HFF-Myc (cell line): ENCODE measurements around the gene ZC3H7B.
A peak's percentile ranks its signal among the peaks of the same experiment; 100 is the strongest.
"Not testable (repeated sequence)": the region's sequence is repeated elsewhere in the genome, so short reads cannot be mapped to it uniquely, and the experiment has no call there.

ENCODE experiments used
- DNase-seq: peaks from one replicate; pipeline ENCODE4 v3.0.0-alpha.2; 2011; ENCODE audit warnings: low read depth; ENCODE audit errors: extremely low read depth
- H3K4me3 ChIP-seq: replicated peaks from 2 replicates; pipeline ENCODE4 v1.5.1; 2011; ENCODE audit warnings: low read depth, mild to moderate bottlenecking, control low read depth, low read length
- TF ChIP-seq, protein P1 (sequence below): IDR thresholded peaks from 2 replicates; pipeline ENCODE4 v1.5.1; 2012; ENCODE audit warnings: mild to moderate bottlenecking, low read depth, low read length, control low read depth; ENCODE audit errors: missing control alignments

The ZC3H7B gene, protein sequence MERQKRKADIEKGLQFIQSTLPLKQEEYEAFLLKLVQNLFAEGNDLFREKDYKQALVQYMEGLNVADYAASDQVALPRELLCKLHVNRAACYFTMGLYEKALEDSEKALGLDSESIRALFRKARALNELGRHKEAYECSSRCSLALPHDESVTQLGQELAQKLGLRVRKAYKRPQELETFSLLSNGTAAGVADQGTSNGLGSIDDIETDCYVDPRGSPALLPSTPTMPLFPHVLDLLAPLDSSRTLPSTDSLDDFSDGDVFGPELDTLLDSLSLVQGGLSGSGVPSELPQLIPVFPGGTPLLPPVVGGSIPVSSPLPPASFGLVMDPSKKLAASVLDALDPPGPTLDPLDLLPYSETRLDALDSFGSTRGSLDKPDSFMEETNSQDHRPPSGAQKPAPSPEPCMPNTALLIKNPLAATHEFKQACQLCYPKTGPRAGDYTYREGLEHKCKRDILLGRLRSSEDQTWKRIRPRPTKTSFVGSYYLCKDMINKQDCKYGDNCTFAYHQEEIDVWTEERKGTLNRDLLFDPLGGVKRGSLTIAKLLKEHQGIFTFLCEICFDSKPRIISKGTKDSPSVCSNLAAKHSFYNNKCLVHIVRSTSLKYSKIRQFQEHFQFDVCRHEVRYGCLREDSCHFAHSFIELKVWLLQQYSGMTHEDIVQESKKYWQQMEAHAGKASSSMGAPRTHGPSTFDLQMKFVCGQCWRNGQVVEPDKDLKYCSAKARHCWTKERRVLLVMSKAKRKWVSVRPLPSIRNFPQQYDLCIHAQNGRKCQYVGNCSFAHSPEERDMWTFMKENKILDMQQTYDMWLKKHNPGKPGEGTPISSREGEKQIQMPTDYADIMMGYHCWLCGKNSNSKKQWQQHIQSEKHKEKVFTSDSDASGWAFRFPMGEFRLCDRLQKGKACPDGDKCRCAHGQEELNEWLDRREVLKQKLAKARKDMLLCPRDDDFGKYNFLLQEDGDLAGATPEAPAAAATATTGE

DNA sequence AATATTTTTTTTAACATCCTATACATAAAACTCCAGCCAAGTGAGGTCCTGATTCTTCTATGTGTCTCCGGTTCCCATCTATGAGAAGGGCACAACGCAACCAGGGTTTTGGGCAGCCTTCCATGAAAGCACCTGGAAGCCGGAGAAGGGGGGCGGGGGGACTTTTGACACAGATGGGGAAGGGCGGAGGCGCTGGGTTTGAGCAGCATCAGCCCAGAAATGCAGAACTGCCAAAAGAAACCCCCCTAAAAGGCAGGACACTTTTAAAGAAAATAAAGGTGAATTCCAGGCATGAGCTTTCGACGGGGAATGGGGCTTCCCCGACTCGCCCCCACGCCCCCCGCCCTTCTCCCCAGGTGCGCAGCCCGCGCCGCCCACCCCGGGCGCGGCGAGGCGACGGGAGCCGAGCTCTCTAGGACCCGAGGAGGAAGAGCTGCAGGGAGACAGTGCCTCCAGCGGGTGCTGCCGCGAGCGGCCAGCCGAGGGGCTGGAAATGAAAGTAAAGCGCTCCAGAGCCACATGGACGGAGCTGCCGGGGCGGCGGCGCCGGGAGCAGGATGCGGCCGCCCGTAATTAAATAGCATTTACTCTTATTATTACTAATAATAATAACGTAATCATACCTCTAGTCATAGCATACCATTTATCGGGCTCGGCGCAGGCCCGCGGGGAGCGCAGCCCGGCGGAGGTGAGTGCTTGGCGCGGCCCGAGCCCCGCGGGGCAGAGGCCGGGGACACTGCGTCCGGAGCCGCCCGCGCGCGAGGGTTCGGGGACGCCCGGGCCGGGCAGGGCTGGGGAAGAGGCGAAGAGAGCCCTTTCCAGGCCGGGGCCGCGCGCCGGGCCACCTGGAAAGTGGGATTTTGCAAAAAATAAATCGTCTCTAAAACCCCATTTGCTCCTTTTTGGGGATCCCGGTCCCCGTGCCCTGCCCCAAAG lies at the start of gene ZC3H7B:
Gene ZC3H7B (plus strand): TSS at position 441 of the 936 bp plus-strand sequence. CDS start 19,136 bp downstream, outside the sequence.
- peak within 1 kb of the TSS; percentile 93 for H3K4me3 ChIP-seq
- TF ChIP-seq, protein P1, sequence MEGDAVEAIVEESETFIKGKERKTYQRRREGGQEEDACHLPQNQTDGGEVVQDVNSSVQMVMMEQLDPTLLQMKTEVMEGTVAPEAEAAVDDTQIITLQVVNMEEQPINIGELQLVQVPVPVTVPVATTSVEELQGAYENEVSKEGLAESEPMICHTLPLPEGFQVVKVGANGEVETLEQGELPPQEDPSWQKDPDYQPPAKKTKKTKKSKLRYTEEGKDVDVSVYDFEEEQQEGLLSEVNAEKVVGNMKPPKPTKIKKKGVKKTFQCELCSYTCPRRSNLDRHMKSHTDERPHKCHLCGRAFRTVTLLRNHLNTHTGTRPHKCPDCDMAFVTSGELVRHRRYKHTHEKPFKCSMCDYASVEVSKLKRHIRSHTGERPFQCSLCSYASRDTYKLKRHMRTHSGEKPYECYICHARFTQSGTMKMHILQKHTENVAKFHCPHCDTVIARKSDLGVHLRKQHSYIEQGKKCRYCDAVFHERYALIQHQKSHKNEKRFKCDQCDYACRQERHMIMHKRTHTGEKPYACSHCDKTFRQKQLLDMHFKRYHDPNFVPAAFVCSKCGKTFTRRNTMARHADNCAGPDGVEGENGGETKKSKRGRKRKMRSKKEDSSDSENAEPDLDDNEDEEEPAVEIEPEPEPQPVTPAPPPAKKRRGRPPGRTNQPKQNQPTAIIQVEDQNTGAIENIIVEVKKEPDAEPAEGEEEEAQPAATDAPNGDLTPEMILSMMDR = peak; percentile 37
- DNase-seq = no peak

DNA sequence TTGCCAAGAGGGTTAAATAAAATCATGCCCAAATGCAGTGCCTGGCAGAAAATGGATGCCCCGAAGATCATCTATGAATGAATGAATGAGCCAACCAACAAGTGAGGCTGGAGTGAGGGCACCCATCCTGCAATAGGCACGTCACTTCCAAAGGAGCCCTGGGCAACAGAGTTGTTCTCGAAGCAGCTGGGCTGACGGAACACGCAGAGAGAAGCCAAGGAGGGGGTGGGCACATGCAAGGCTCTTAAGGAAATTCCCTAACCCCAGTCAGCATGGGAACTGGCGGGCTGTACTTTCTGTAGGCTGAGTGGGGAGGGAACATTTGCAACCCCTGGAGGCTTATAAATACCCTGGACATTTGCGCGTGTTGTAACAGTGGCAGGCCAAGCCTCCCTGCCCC lies 49.0 kb upstream of the ZC3H7B start:
- no peak for DNase-seq

DNA sequence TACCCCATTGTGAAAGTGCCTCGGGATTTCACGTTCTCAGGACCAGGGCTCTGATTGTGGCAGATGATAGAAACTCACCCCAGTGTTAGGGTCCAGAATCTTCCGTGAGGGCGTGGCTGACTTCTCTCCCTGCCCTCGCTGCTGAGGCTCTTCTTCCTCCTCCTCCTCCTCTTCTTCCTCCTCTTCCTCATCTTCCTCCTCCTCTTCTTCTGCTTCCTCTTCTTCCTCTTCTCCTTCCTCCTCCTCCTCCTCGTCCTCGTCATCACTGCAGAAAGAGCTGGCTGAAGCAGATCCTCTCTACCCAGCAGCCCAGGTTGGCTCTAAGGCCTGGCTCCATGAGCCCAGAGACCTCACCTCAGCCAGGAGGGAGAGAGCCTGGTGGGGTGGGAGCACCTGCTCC lies 47.1 kb upstream of the ZC3H7B start:
- H3K4me3 ChIP-seq = no peak overlapping the region
- TF ChIP-seq, protein P1 = no peak
- no peak for DNase-seq

More for the DNA sequence above, 49.0 kb upstream of the ZC3H7B start:
- H3K4me3 ChIP-seq = no peak overlapping the region
- TF ChIP-seq, protein P1 = no peak

DNA sequence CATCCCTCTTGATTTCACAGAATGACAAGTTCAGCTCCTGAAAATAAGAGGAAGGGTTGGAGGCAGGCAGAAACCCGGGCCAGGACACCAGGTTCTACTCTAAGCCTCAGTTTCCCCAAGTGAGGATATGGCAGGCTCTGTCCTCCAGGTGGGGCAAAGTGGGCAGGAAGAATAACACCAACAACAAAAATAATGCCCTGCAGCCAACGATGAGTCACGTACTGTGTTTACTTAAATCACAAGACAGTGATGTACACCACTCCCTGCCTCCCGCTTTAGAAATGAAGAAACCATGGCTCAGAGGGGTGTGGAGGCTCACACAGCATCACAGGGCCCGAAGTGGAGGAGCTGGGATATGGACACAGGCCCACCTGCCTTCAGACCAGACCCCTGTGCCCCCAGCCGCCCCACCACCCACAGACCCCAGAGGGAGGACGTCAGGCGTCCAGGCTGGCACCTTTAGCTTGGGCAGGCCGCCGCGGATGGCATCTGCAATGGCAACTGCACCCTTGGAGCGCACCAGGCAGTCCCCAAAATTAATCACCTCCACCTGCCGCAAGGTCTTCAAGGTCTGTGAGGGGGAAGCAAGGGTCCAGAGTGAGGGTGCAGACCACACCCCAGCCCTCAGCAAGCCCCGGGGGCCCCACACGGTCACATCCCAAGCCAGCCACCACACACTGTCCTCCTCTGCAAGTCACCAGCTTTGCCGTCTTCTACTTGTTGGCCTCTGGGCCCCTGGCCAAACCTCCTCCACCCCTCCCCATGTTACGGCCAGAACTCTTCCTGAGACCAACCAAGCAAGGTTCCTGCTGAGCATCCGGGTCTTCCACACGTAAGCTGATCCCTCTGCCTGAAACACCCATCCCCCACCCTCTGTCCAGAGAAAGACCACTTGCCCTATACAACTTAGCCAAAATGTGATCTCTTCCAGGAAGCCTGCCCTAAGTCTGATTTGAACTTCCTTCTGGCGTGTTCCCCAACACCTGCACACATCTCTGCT lies 44.8 kb upstream of the ZC3H7B start:
- H3K4me3 ChIP-seq = no peak overlapping the region
- TF ChIP-seq, protein P1 = no peak
- peak; percentile 20 for DNase-seq

DNA sequence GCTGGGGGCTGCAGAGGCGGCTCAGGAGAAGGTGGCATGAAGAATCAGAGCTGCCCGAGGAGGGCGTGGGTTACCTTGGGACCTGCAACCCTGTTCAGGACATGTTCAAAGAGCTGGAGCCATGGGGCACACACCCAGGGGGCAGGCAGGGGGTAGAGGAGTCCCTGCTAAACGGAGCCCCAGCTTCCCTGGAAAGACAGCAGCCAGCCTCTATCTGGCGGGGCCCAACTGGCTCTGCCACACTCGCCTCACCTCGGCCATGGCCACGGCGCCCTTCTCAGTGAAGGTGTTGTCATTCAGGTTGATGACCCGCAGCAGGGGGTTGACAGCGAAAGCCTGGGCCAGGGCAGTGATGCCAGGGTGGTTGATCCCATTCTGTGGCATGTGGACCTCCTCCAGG lies 43.6 kb upstream of the ZC3H7B start:
- H3K4me3 ChIP-seq = no peak overlapping the region
- DNase-seq = no peak
- TF ChIP-seq, protein P1 = no peak

DNA sequence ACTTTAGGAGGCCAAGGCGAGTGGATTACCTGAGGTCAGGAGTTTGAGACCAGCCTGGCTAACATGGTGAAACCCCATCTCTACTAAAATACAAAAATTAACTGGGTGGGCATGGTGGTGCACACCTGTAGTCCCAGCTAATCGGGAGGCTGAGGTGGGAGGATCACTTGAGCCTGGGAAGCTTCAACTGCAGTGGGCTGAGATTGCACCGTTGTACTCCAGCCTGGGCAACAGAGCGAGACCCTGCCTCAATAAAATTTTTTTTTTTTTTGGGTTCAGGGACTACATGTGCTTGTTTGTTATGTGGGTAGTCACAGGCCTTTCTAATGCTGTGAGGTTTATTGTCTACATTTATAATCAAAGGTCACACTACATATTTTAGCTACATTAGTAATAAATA lies 41.6 kb upstream of the ZC3H7B start:
- DNase-seq, H3K4me3 ChIP-seq: not testable (repeated sequence)
